DND-41 (cell line): ENCODE results near the gene OR7C1.
"Not testable (repeated sequence)": the region's sequence is repeated elsewhere in the genome, so short reads cannot be mapped to it uniquely, and the experiment has no call there.

Experiments
- CTCF ChIP-seq: IDR thresholded peaks from 2 replicates; pipeline ENCODE4 v1.5.1; 2012; ENCODE audit warnings: borderline replicate concordance, low read length, moderate library complexity, mild to moderate bottlenecking; ENCODE audit not compliant: poor library complexity, severe bottlenecking; ENCODE audit errors: extremely low read depth
- EZH2 ChIP-seq: IDR thresholded peaks from 3 replicates; pipeline ENCODE4 v1.6.1; 2012; ENCODE audit warnings: borderline replicate concordance, low read depth, mild to moderate bottlenecking, moderate library complexity, low read length, inconsistent platforms; ENCODE audit not compliant: severe bottlenecking

GRCh38 chr19:14765841-14766240 is 69.1 kb downstream of the OR7C1 start:
- not testable (repeated sequence) for TF ChIP-seq CTCF, EZH2
